A549 (cell line): ENCODE results near the gene GRHL1. TPM values are rescaled to one million over a fixed set of nuclear protein-coding genes. Genes with fewer than 3 reads are reported as not detected.

Experiments used
- ATAC-seq, 2 experiments: fragments of 200-7000 bp in 1 of 2; fragments of >200 bp in 1 of 2; cut with Nextera tagmentation in 1 of 2; cut with Tn5 transposase in 1 of 2; 3 replicates each; pipeline versions ENCODE4 v1.8.0 to v1.9.1; 2018 to 2020; ENCODE audit warnings: mild to moderate bottlenecking in 1 of 2, moderate library complexity in 1 of 2
- CTCF ChIA-PET: fragments of 300-600 bp; sonication (Branson Sonifier 250); formaldehyde crosslinking; extraction: SDS; loops from one replicate; lab custom pipeline; 2021; ENCODE audit warnings: antibody characterized with exemption, inconsistent platforms; lab: Yijun Ruan, JAX
- POLR2A ChIA-PET: fragments of 350-600 bp; formaldehyde crosslinking; extraction: SDS; loops from one replicate; lab custom pipeline; 2021; ENCODE audit warnings: antibody characterized with exemption, inconsistent platforms; lab: Yijun Ruan, JAX
- DNase-seq, 2 experiments: peaks; one replicate each; pipeline versions ENCODE4 v3.0.0 to v3.0.0-alpha.2; 2011 to 2016; ENCODE audit warnings: low read depth in 1 of 2, low spot score in 1 of 2
- FAIRE-seq: peaks from 2 replicates; lab custom pipeline; 2011; peaks lifted over from hg19 to GRCh38; lab: Jason Lieb, UNC
- H3K27ac ChIP-seq, 2 experiments: fragments of >200 bp; sonication (Bioruptor Twin); formaldehyde crosslinking; 3 replicates each; pipeline ENCODE4 v1.5.1; 2016 to 2017
- H3K4me1 ChIP-seq: fragments of >200 bp; sonication (Bioruptor Twin); formaldehyde crosslinking; 3 replicates; pipeline ENCODE4 v1.6.1; 2016
- H3K4me2 ChIP-seq: fragments of >200 bp; sonication (Bioruptor Twin); formaldehyde crosslinking; 3 replicates; pipeline ENCODE4 v1.6.1; 2016
- H3K4me3 ChIP-seq: fragments of >200 bp; sonication (Bioruptor Twin); formaldehyde crosslinking; 3 replicates; pipeline ENCODE4 v1.5.1; 2016
- H3K9me3 ChIP-seq: fragments of >200 bp; sonication (Bioruptor Twin); formaldehyde crosslinking; 3 replicates; pipeline ENCODE4 v1.6.1; 2016
- BHLHE40 ChIP-seq: IDR thresholded peaks from 2 replicates; pipeline ENCODE4 v1.6.1; 2012; ENCODE audit warnings: low read depth, low read length, inconsistent platforms
- CBX8 ChIP-seq: fragments of 200-600 bp; sonication (generic); IDR thresholded peaks from 2 replicates; pipeline ENCODE4 v1.6.1; 2016
- CHD2 ChIP-seq: fragments of 150-350 bp; IDR thresholded peaks from 2 replicates; pipeline ENCODE4 v1.6.1; 2014; ENCODE audit warnings: low read length; ENCODE audit not compliant: partially characterized antibody
- CHD4 ChIP-seq: fragments of 200-600 bp; sonication (generic); IDR thresholded peaks from 2 replicates; pipeline ENCODE4 v1.6.1; 2016; ENCODE audit warnings: antibody characterized with exemption, mild to moderate bottlenecking, borderline replicate concordance
- E2F6 ChIP-seq: IDR thresholded peaks from 2 replicates; pipeline ENCODE4 v1.6.1; 2012; ENCODE audit warnings: low read depth, borderline replicate concordance
- FOSB ChIP-seq: fragments of 250-450 bp; sonication (Bioruptor Pico); IDR thresholded peaks from 2 replicates; pipeline ENCODE4 v1.5.0; 2020; ENCODE audit warnings: mild to moderate bottlenecking, moderate library complexity
- FOXS1 ChIP-seq: fragments of 250-450 bp; sonication (Bioruptor Pico); IDR thresholded peaks from 2 replicates; pipeline ENCODE4 v1.5.0; 2020; ENCODE audit warnings: mild to moderate bottlenecking, moderate library complexity
- HDAC2 ChIP-seq: fragments of 200-600 bp; sonication (generic); IDR thresholded peaks from 2 replicates; pipeline ENCODE4 v1.6.1; 2016
- HOXA7 ChIP-seq: fragments of 250-450 bp; sonication (Bioruptor Pico); IDR thresholded peaks from 2 replicates; pipeline ENCODE4 v1.5.0; 2020; ENCODE audit warnings: mild to moderate bottlenecking, moderate library complexity
- HOXB13 ChIP-seq: fragments of 250-450 bp; sonication (Bioruptor Pico); IDR thresholded peaks from 2 replicates; pipeline ENCODE4 v1.5.0; 2020; ENCODE audit warnings: low read depth, mild to moderate bottlenecking, moderate library complexity
- JUN ChIP-seq, 2 experiments: fragments of >200 bp; sonication (Bioruptor Twin); formaldehyde crosslinking; IDR thresholded peaks; 2 replicates in 1 of 2; 3 replicates in 1 of 2; pipeline ENCODE4 v1.6.1; 2016 to 2017
- JUNB ChIP-seq: fragments of >200 bp; sonication (Bioruptor Twin); formaldehyde crosslinking; IDR thresholded peaks from 2 replicates; pipeline ENCODE4 v1.6.1; 2016
- KDM1A ChIP-seq: fragments of 200-600 bp; sonication (generic); IDR thresholded peaks from 2 replicates; pipeline ENCODE4 v1.6.1; 2016; ENCODE audit warnings: low read depth, mild to moderate bottlenecking
- MAZ ChIP-seq: fragments of 150-350 bp; IDR thresholded peaks from 2 replicates; pipeline ENCODE4 v1.6.1; 2014; ENCODE audit warnings: antibody characterized with exemption, low read depth, low read length, borderline replicate concordance
- MYC ChIP-seq: IDR thresholded peaks from 2 replicates; pipeline ENCODE4 v1.6.1; 2012; ENCODE audit warnings: mild to moderate bottlenecking, inconsistent platforms, low read length, improper control_type of control experiment, borderline replicate concordance
- NFE2L2 ChIP-seq: fragments of 150-350 bp; conservative IDR thresholded peaks from 2 replicates; pipeline ENCODE4 v1.6.1; 2014; ENCODE audit warnings: low read length
- NR3C1 ChIP-seq: fragments of >200 bp; sonication (Bioruptor Twin); formaldehyde crosslinking; IDR thresholded peaks from 3 replicates; pipeline ENCODE4 v1.6.1; 2017
- POLR2A ChIP-seq: IDR thresholded peaks from 2 replicates; pipeline ENCODE4 v1.6.1; 2012; ENCODE audit warnings: mild to moderate bottlenecking, low read length
- RAD21 ChIP-seq, 2 experiments: fragments of >200 bp in 1 of 2; sonication (Bioruptor Twin) in 1 of 2; formaldehyde crosslinking in 1 of 2; IDR thresholded peaks in 1 of 2; conservative IDR thresholded peaks in 1 of 2; 2 replicates in 1 of 2; 3 replicates in 1 of 2; pipeline ENCODE4 v1.6.1; 2012 to 2018; ENCODE audit warnings: inconsistent platforms in 1 of 2
- RCOR1 ChIP-seq: fragments of 150-350 bp; IDR thresholded peaks from 2 replicates; pipeline ENCODE4 v1.6.1; 2014; ENCODE audit warnings: antibody characterized with exemption, low read length, low read depth
- RFX5 ChIP-seq: fragments of 450-650 bp; IDR thresholded peaks from 2 replicates; pipeline ENCODE4 v1.7.1; 2014; ENCODE audit warnings: antibody characterized with exemption, mild to moderate bottlenecking, moderate library complexity
- RNF2 ChIP-seq: fragments of 200-600 bp; sonication (generic); IDR thresholded peaks from 2 replicates; pipeline ENCODE4 v1.6.1; 2016; ENCODE audit warnings: low read depth, mild to moderate bottlenecking, antibody characterized with exemption, moderate library complexity, borderline replicate concordance
- SREBF2 ChIP-seq: fragments of 450-650 bp; IDR thresholded peaks from 2 replicates; pipeline ENCODE4 v1.6.1; 2014; ENCODE audit warnings: mild to moderate bottlenecking, moderate library complexity
- TFCP2L1 ChIP-seq: fragments of 250-450 bp; sonication (Bioruptor Pico); IDR thresholded peaks from 2 replicates; pipeline ENCODE4 v1.5.0; 2021; ENCODE audit warnings: mild to moderate bottlenecking
- TP53 ChIP-seq: fragments of 250-450 bp; sonication (Bioruptor Pico); IDR thresholded peaks from 2 replicates; pipeline ENCODE4 v1.5.0; 2021; ENCODE audit warnings: mild to moderate bottlenecking, moderate library complexity
- ZFP36 ChIP-seq: fragments of 450-650 bp; IDR thresholded peaks from 2 replicates; pipeline ENCODE4 v1.6.1; 2014; ENCODE audit warnings: borderline replicate concordance; ENCODE audit not compliant: partially characterized antibody
- WGBS: methylation state at CpG from one replicate; pipeline ENCODE4 v1.1.6; 2017; ENCODE audit errors: missing lambda C conversion rate; 5-methylcytosine and 5-hydroxymethylcytosine counted together
- polyA plus RNA-seq, 4 experiments: library from polyadenylated mRNA; depleted of rRNA in 3 of 4; stranded (reverse); fragments of >200 nt; fragmentation: RNase III in 1 of 4; extraction: RNeasy Plus Mini Kit Qiagen cat#74134 plus additional on column Dnase treatment in 1 of 4; gene quantifications; 2 replicates in 3 of 4; 3 replicates in 1 of 4; pipeline ENCODE4 v1.2.3, GENCODE V29; 2011 to 2017
- TF ChIP-seq, protein P1 (sequence below): fragments of >200 bp; sonication (Bioruptor Twin); formaldehyde crosslinking; IDR thresholded peaks from 3 replicates; pipeline ENCODE4 v1.6.1; 2016
- TF ChIP-seq, protein P2 (sequence below): IDR thresholded peaks from 2 replicates; pipeline ENCODE4 v1.6.1; 2012
- TF ChIP-seq, protein P3 (sequence below): fragments of 250-450 bp; sonication (Bioruptor Pico); IDR thresholded peaks from 2 replicates; pipeline ENCODE4 v1.5.0; 2020; ENCODE audit warnings: low read depth, mild to moderate bottlenecking, moderate library complexity

The GRHL1 gene
- polyA plus RNA-seq, 2 of the 4 experiments (the other 2 are of a cell fraction) = 0.68 to 1.2 TPM

- FAIRE-seq = no peak
- POLR2A ChIA-PET = no interaction called here
- H3K4me2 ChIP-seq = no peak overlapping the region
These were observed 65.3 kb downstream of the GRHL1 start for GRCh38 chr2:10016802-10017258.

GRCh38 chr2:10017313-10017941 lies 65.9 kb downstream of the GRHL1 start:
- TF ChIP-seq CHD4 (no peak), KDM1A (no peak), RAD21 (conservative IDR thresholded peaks at IDR 0.05 in 1 of 2, IDR thresholded peaks at IDR 0.05 in 1 of 2) (no peak), CBX8 (no peak), MYC (no peak), TP53 (CRISPR knock-in tag) (no peak), HOXB13 (CRISPR knock-in tag) (no peak), NFE2L2 (no peak), MAZ (no peak), RFX5 (no peak), POLR2A (no peak)
- TF ChIP-seq, protein P1, sequence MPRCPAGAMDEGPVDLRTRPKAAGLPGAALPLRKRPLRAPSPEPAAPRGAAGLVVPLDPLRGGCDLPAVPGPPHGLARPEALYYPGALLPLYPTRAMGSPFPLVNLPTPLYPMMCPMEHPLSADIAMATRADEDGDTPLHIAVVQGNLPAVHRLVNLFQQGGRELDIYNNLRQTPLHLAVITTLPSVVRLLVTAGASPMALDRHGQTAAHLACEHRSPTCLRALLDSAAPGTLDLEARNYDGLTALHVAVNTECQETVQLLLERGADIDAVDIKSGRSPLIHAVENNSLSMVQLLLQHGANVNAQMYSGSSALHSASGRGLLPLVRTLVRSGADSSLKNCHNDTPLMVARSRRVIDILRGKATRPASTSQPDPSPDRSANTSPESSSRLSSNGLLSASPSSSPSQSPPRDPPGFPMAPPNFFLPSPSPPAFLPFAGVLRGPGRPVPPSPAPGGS = no peak
- TF ChIP-seq, protein P2, sequence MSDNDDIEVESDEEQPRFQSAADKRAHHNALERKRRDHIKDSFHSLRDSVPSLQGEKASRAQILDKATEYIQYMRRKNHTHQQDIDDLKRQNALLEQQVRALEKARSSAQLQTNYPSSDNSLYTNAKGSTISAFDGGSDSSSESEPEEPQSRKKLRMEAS = no peak
- TF ChIP-seq, protein P3, sequence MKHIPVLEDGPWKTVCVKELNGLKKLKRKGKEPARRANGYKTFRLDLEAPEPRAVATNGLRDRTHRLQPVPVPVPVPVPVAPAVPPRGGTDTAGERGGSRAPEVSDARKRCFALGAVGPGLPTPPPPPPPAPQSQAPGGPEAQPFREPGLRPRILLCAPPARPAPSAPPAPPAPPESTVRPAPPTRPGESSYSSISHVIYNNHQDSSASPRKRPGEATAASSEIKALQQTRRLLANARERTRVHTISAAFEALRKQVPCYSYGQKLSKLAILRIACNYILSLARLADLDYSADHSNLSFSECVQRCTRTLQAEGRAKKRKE = no peak
- ChIA-PET CTCF (interaction anchor here (1.3 to 1.6 kb wide), 2 partner anchors 10 to 218 kb away, joined by 4 read pairs; no protein-coding TSS in a partner anchor), POLR2A (no interaction called here)
- DNase-seq = no peak
- H3K9me3 ChIP-seq = peaks cover 12% of the 10 kb centered on the region; the same call in 2 of the 3 replicates
- no peaks in the 10 kb centered on the region for H3K4me1 ChIP-seq
- no peak for ATAC-seq
- no peak overlapping the region for H3K27ac ChIP-seq
- no peak overlapping the region for H3K4me3 ChIP-seq
- 61% methylated on average over 5 of the region's 5 CpGs for WGBS
- no peak overlapping the region for H3K4me2 ChIP-seq
- no peak for FAIRE-seq

More at GRCh38 chr2:10016802-10017258, 65.3 kb downstream of the GRHL1 start:
- Histone ChIP-seq H3K4me3 (no peak overlapping the region), H3K9me3 (peaks cover 12% of the 10 kb centered on the region; the same call in 2 of the 3 replicates), H3K4me1 (no peaks in the 10 kb centered on the region), H3K27ac (no peak overlapping the region)
- TF ChIP-seq TFCP2L1 (CRISPR knock-in tag) = no peak
- no peak for TF ChIP-seq JUN (IDR thresholded peaks at IDR 0.05)
- TF ChIP-seq MYC = no peak
- no peak for TF ChIP-seq HDAC2
- no peak for TF ChIP-seq BHLHE40
- TF ChIP-seq FOXS1 (CRISPR knock-in tag) = no peak
- no peak for TF ChIP-seq HOXB13 (CRISPR knock-in tag)
- no peak for TF ChIP-seq SREBF2
- TF ChIP-seq JUNB = no peak
- no peak for TF ChIP-seq CHD2
- whole genome bisulfite sequencing = 72% methylated on average over 8 of the region's 8 CpGs
- ATAC-seq = peak in 1 of 2 experiments; percentile 28; a peak in 3 of 6 replicates
- no peak for DNase-seq
- CTCF ChIA-PET = interaction anchor here (0.7 to 1.6 kb wide), 6 partner anchors 10 to 261 kb away, joined by 3 to 5 read pairs (median 4); no protein-coding TSS in a partner anchor

GRCh38 chr2:10019174-10019573 lies 67.7 kb downstream of the GRHL1 start:
- ATAC-seq (no peak), FAIRE-seq (no peak), DNase-seq (no peak)
- no peak overlapping the region for H3K4me2 ChIP-seq
- ChIA-PET POLR2A (no interaction called here), CTCF (interaction anchor here (0.8 to 4.0 kb wide), 7 partner anchors 10 to 249 kb away, joined by 3 to 19 read pairs (median 8); no protein-coding TSS in a partner anchor)
- no peak overlapping the region for H3K27ac ChIP-seq
- 49% methylated on average over 8 of the region's 8 CpGs for WGBS
- H3K4me1 ChIP-seq = no peaks in the 10 kb centered on the region
- peaks cover 9% of the 10 kb centered on the region; the same call in 2 of the 3 replicates for H3K9me3 ChIP-seq
- H3K4me3 ChIP-seq = no peak overlapping the region
- no peak for TF ChIP-seq SREBF2
- no peak for TF ChIP-seq HOXB13 (CRISPR knock-in tag)
- TF ChIP-seq, protein P3 = no peak
- no peak for TF ChIP-seq FOSB (CRISPR knock-in tag)
- no peak for TF ChIP-seq POLR2A
- no peak for TF ChIP-seq RCOR1
- TF ChIP-seq ZFP36 = no peak
- no peak for TF ChIP-seq RNF2
- no peak for TF ChIP-seq NR3C1
- TF ChIP-seq HOXA7 = no peak
- TF ChIP-seq E2F6 = no peak
